ENCODE results near the gene RABAC1. TPM values are rescaled to one million over a fixed set of nuclear protein-coding genes. Genes with fewer than 3 reads are reported as not detected.

Gene RABAC1
- total RNA-seq, 3 donors from 2014 or later (not counting 1 experiment from before 2014, with no cell fraction given), result 76.8 to 100.0 (median 78.4) TPM

- H3K4me1 Mint-ChIP-seq, result peaks cover 48 to 70% of the 10 kb centered on the region in 2 donors
- TF ChIP-seq, protein P1, sequence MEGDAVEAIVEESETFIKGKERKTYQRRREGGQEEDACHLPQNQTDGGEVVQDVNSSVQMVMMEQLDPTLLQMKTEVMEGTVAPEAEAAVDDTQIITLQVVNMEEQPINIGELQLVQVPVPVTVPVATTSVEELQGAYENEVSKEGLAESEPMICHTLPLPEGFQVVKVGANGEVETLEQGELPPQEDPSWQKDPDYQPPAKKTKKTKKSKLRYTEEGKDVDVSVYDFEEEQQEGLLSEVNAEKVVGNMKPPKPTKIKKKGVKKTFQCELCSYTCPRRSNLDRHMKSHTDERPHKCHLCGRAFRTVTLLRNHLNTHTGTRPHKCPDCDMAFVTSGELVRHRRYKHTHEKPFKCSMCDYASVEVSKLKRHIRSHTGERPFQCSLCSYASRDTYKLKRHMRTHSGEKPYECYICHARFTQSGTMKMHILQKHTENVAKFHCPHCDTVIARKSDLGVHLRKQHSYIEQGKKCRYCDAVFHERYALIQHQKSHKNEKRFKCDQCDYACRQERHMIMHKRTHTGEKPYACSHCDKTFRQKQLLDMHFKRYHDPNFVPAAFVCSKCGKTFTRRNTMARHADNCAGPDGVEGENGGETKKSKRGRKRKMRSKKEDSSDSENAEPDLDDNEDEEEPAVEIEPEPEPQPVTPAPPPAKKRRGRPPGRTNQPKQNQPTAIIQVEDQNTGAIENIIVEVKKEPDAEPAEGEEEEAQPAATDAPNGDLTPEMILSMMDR (IDR thresholded peaks at IDR 0.05), result no peak
- no peaks in the 10 kb centered on the region for H3K9me3 Mint-ChIP-seq
- intact Hi-C loops (cut with micrococcal nuclease), result no loop called here
- 82% methylated on average over 10 of the region's 11 CpGs for WGBS (ENCODE audit: insufficient coverage)
- Histone ChIP-seq H3K36me3 (ENCODE audit: control insufficient read depth, insufficient read depth, low read length) (no peaks in the 10 kb centered on the region), H3K27me3 (ENCODE audit: control insufficient read depth, insufficient read depth, low read length) (peaks cover 24% of the 10 kb centered on the region), H3K4me1 (ENCODE audit: control insufficient read depth, insufficient read depth, low read length) (peaks cover 71% of the 10 kb centered on the region), H3K4me3 (ENCODE audit: low read length) (no peak overlapping the region), H3K9me3 (ENCODE audit: control insufficient read depth, insufficient read depth, low read length) (no peaks in the 10 kb centered on the region), H3K27ac (ENCODE audit: low read length) (no peak overlapping the region)
- peaks cover 12 to 25% of the 10 kb centered on the region in 2 donors for H3K27me3 Mint-ChIP-seq (ENCODE audit: low read depth in 2 of 2)
- H3K27ac Mint-ChIP-seq, result peak overlapping the region in 1 of 2 donors; percentile 90
- H3K36me3 Mint-ChIP-seq, result no peaks in the 10 kb centered on the region
- ATAC-seq, result no peak
- no peak overlapping the region for H3K4me3 Mint-ChIP-seq
- no peak for DNase-seq
Observed at GRCh38 chr19:41932259-41932719, 26.8 kb downstream of the RABAC1 start.

GRCh38 chr19:41930926-41931592 lies 28.1 kb downstream of the RABAC1 start:
- Mint-ChIP-seq H3K36me3 (no peaks in the 10 kb centered on the region), H3K4me3 (no peak overlapping the region), H3K9me3 (no peaks in the 10 kb centered on the region), H3K4me1 (peaks cover 41 to 58% of the 10 kb centered on the region in 2 donors), H3K27ac (no peak overlapping the region), H3K27me3 (ENCODE audit: low read depth in 2 of 2) (peaks cover 12 to 18% of the 10 kb centered on the region in 2 donors)
- H3K9me3 ChIP-seq (ENCODE audit: control insufficient read depth, insufficient read depth, low read length), result no peaks in the 10 kb centered on the region
- no peaks in the 10 kb centered on the region for H3K36me3 ChIP-seq (ENCODE audit: control insufficient read depth, insufficient read depth, low read length)
- DNase-seq (no peak), ATAC-seq (no peak)
- WGBS (ENCODE audit: insufficient coverage), result 21% methylated on average over 16 of the region's 17 CpGs
- TF ChIP-seq, protein P1 (IDR thresholded peaks at IDR 0.05), result peak; percentile 25
- peaks cover 33% of the 10 kb centered on the region for H3K27me3 ChIP-seq (ENCODE audit: control insufficient read depth, insufficient read depth, low read length)
- H3K4me1 ChIP-seq (ENCODE audit: control insufficient read depth, insufficient read depth, low read length), result peaks cover 62% of the 10 kb centered on the region
- intact Hi-C loops (cut with micrococcal nuclease), result no loop called here
- no peak overlapping the region for H3K27ac ChIP-seq (ENCODE audit: low read length)
- no peak overlapping the region for H3K4me3 ChIP-seq (ENCODE audit: low read length)

GRCh38 chr19:41930322-41930722 lies 28.8 kb downstream of the RABAC1 start:
- WGBS (ENCODE audit: insufficient coverage), result 46% methylated on average over 4 of the region's 7 CpGs
- Histone ChIP-seq H3K27me3 (ENCODE audit: control insufficient read depth, insufficient read depth, low read length) (peaks cover 33% of the 10 kb centered on the region), H3K36me3 (ENCODE audit: control insufficient read depth, insufficient read depth, low read length) (no peaks in the 10 kb centered on the region), H3K4me3 (ENCODE audit: low read length) (no peak overlapping the region), H3K4me1 (ENCODE audit: control insufficient read depth, insufficient read depth, low read length) (peaks cover 57% of the 10 kb centered on the region), H3K9me3 (ENCODE audit: control insufficient read depth, insufficient read depth, low read length) (no peaks in the 10 kb centered on the region), H3K27ac (ENCODE audit: low read length) (no peak overlapping the region)
- intact Hi-C loops (cut with micrococcal nuclease), result no loop called here
- no peak for DNase-seq
- TF ChIP-seq, protein P1 (IDR thresholded peaks at IDR 0.05), result no peak
- no peak for ATAC-seq
- H3K27ac Mint-ChIP-seq, result peak overlapping the region in 1 of 2 donors; percentile 12
- peaks cover 8 to 16% of the 10 kb centered on the region in 2 donors for H3K27me3 Mint-ChIP-seq (ENCODE audit: low read depth in 2 of 2)
- peaks cover 39 to 56% of the 10 kb centered on the region in 2 donors for H3K4me1 Mint-ChIP-seq
- no peaks in the 10 kb centered on the region for H3K36me3 Mint-ChIP-seq
- H3K4me3 Mint-ChIP-seq, result peak overlapping the region; percentile 69
- no peaks in the 10 kb centered on the region for H3K9me3 Mint-ChIP-seq
